Gastrocnemius medialis (tissue), 4 donors: ENCODE measurements around the gene CYP51A1.
"Not testable (repeated sequence)": the region's sequence is repeated elsewhere in the genome, so short reads cannot be mapped to it uniquely, and the experiment has no call there.

ENCODE experiments used
- CTCF ChIP-seq, 5 experiments: fragments of 450-650 bp in 3 of 5; fragments of 200-600 bp in 2 of 5; sonication (generic) in 2 of 5; IDR thresholded peaks in 4 of 5; conservative IDR thresholded peaks in 1 of 5; 1 replicate in 4 of 5; 2 replicates in 1 of 5; pipeline ENCODE4 v1.5.1; 2016 to 2019; ENCODE audit warnings: antibody characterized with exemption in 5 of 5, mild to moderate bottlenecking in 3 of 5, moderate library complexity in 3 of 5
- POLR2A ChIP-seq, 2 donors: fragments of 450-650 bp; IDR thresholded peaks; one replicate each; pipeline ENCODE4 v1.6.1; 2017; ENCODE audit warnings: antibody characterized with exemption in 2 of 2, mild to moderate bottlenecking in 2 of 2, moderate library complexity in 2 of 2

DNA sequence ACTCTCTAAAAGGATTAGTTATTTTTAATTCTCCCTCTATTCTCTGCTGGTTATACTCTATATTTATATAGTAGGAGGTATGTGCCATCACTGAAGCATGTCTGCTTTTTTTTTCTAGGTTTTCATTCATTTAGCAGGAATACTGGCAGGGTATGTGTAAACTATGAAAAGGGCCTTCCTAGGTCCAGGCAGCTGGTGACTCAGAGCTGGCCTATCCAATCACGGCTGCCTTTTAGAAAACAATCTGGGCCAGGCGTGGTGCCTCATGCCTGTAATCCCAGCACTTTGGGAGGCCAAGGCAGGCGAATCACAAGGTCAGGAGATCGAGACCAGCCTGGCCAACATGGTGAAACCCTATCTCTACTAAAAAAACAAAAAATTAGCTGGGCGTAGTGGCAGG, 31.4 kb downstream of the CYP51A1 start:
- TF ChIP-seq POLR2A (IDR thresholded peaks at IDR 0.05); CTCF (IDR thresholded peaks at IDR 0.05 in 4 of 5, conservative IDR thresholded peaks at IDR 0.05 in 1 of 5): not testable (repeated sequence)
